Activated CD8-positive, alpha-beta T cell treated with anti-CD3 and anti-CD28 coated beads, Interleukin-2, amount 10 ng/mL, durations not matched to agents 7 days and 5 days (primary cell): ENCODE data around the gene HMCN1. TPM values are rescaled to one million over a fixed set of nuclear protein-coding genes. Genes with fewer than 3 reads are reported as not detected.

Experiments
- ATAC-seq: fragments of 150-1000 bp; cut with Tn5 transposase; one replicate; pipeline ENCODE4 v1.10.0; 2021; ENCODE audit warnings: moderate library complexity
- CTCF ChIA-PET: fragments of 350-600 bp; sonication (Branson Sonifier 250); formaldehyde crosslinking; loops from one replicate; lab custom pipeline; 2021; ENCODE audit warnings: antibody characterized with exemption; lab: Charles Lee
- POLR2A ChIA-PET: fragments of 350-600 bp; sonication (Branson Sonifier 250); formaldehyde crosslinking; loops from one replicate; lab custom pipeline; 2021; ENCODE audit warnings: antibody characterized with exemption; lab: Charles Lee
- DNase-seq: peaks from one replicate; pipeline ENCODE4 v3.0.0-alpha.2; 2020
- H3K27ac Mint-ChIP-seq: one replicate; pipeline ENCODE4 v1.8.0; 2021; ENCODE audit warnings: mild to moderate bottlenecking, mixed read lengths
- H3K27me3 Mint-ChIP-seq: one replicate; pipeline ENCODE4 v1.8.0; 2021; ENCODE audit warnings: low read depth, mixed read lengths
- H3K36me3 Mint-ChIP-seq: one replicate; pipeline ENCODE4 v1.8.0; 2021; ENCODE audit warnings: low read depth, mixed read lengths
- H3K4me1 Mint-ChIP-seq: one replicate; pipeline ENCODE4 v1.8.0; 2021; ENCODE audit warnings: low read depth, mixed read lengths
- H3K4me3 Mint-ChIP-seq: one replicate; pipeline ENCODE4 v1.8.0; 2021; ENCODE audit warnings: mild to moderate bottlenecking, mixed read lengths
- H3K9me3 Mint-ChIP-seq: one replicate; pipeline ENCODE4 v1.8.0; 2022; ENCODE audit warnings: mixed read lengths; ENCODE audit not compliant: insufficient read depth
- total RNA-seq, 2 experiments: library from RNA; stranded (reverse); gene quantifications; one replicate each; pipeline ENCODE4 v1.2.3, GENCODE V29; 2021

Gene HMCN1
- total RNA-seq, 2 experiments from 2014 or later: 0.05 to 0.18 TPM

- CTCF ChIA-PET: no interaction called here
- no peak for ATAC-seq
These were observed 384.5 kb downstream of the HMCN1 start for GRCh38 chr1:186118724-186119123.

GRCh38 chr1:186122837-186123236 lies 388.6 kb downstream of the HMCN1 start:
- no peaks in the 10 kb centered on the region for H3K9me3 Mint-ChIP-seq
- no peak overlapping the region for H3K4me3 Mint-ChIP-seq
- peaks cover 2% of the 10 kb centered on the region for H3K27me3 Mint-ChIP-seq
- DNase-seq: no peak
- no peaks in the 10 kb centered on the region for H3K4me1 Mint-ChIP-seq
- ATAC-seq: no peak
- POLR2A ChIA-PET: no interaction called here
- H3K36me3 Mint-ChIP-seq: no peaks in the 10 kb centered on the region
- CTCF ChIA-PET: no interaction called here
- H3K27ac Mint-ChIP-seq: no peak overlapping the region

More at GRCh38 chr1:186118724-186119123, 384.5 kb downstream of the HMCN1 start:
- H3K27me3 Mint-ChIP-seq: no peaks in the 10 kb centered on the region
- no peaks in the 10 kb centered on the region for H3K9me3 Mint-ChIP-seq
- no peak overlapping the region for H3K27ac Mint-ChIP-seq
- DNase-seq: no peak
- H3K4me1 Mint-ChIP-seq: no peaks in the 10 kb centered on the region
- H3K36me3 Mint-ChIP-seq: no peaks in the 10 kb centered on the region
- H3K4me3 Mint-ChIP-seq: no peak overlapping the region
- POLR2A ChIA-PET: no interaction called here

GRCh38 chr1:186125035-186125434 lies 390.8 kb downstream of the HMCN1 start:
- H3K9me3 Mint-ChIP-seq: no peaks in the 10 kb centered on the region
- no peaks in the 10 kb centered on the region for H3K36me3 Mint-ChIP-seq
- H3K4me3 Mint-ChIP-seq: no peak overlapping the region
- no peak for ATAC-seq
- peaks cover 2% of the 10 kb centered on the region for H3K27me3 Mint-ChIP-seq
- no peak overlapping the region for H3K27ac Mint-ChIP-seq
- ChIA-PET CTCF (no interaction called here), POLR2A (no interaction called here)
- no peaks in the 10 kb centered on the region for H3K4me1 Mint-ChIP-seq
- no peak for DNase-seq

GRCh38 chr1:186125511-186125910 lies 391.3 kb downstream of the HMCN1 start:
- ATAC-seq (no peak), DNase-seq (no peak)
- no peaks in the 10 kb centered on the region for H3K36me3 Mint-ChIP-seq
- H3K9me3 Mint-ChIP-seq: no peaks in the 10 kb centered on the region
- H3K4me1 Mint-ChIP-seq: no peaks in the 10 kb centered on the region
- no peak overlapping the region for H3K4me3 Mint-ChIP-seq
- ChIA-PET CTCF (no interaction called here), POLR2A (no interaction called here)
- no peak overlapping the region for H3K27ac Mint-ChIP-seq
- H3K27me3 Mint-ChIP-seq: peaks cover 2% of the 10 kb centered on the region

- Mint-ChIP-seq H3K9me3 (no peaks in the 10 kb centered on the region), H3K36me3 (no peaks in the 10 kb centered on the region), H3K4me1 (no peaks in the 10 kb centered on the region), H3K27me3 (peaks cover 4% of the 10 kb centered on the region), H3K27ac (no peak overlapping the region), H3K4me3 (no peak overlapping the region)
- ChIA-PET POLR2A (no interaction called here), CTCF (no interaction called here)
- ATAC-seq: no peak
- no peak for DNase-seq
These were observed 395.6 kb downstream of the HMCN1 start for GRCh38 chr1:186129758-186130157.

GRCh38 chr1:186139115-186139514 lies 404.9 kb downstream of the HMCN1 start:
- POLR2A ChIA-PET: no interaction called here
- H3K9me3 Mint-ChIP-seq: no peaks in the 10 kb centered on the region
- H3K27ac Mint-ChIP-seq: no peak overlapping the region
- no peaks in the 10 kb centered on the region for H3K4me1 Mint-ChIP-seq
- ATAC-seq (no peak), DNase-seq (no peak)
- H3K27me3 Mint-ChIP-seq: no peaks in the 10 kb centered on the region
- CTCF ChIA-PET: no interaction called here
- no peaks in the 10 kb centered on the region for H3K36me3 Mint-ChIP-seq
- no peak overlapping the region for H3K4me3 Mint-ChIP-seq

GRCh38 chr1:186139701-186140100 lies 405.5 kb downstream of the HMCN1 start:
- ChIA-PET POLR2A (no interaction called here), CTCF (no interaction called here)
- Mint-ChIP-seq H3K36me3 (no peaks in the 10 kb centered on the region), H3K27ac (no peak overlapping the region), H3K4me3 (no peak overlapping the region), H3K27me3 (no peaks in the 10 kb centered on the region), H3K9me3 (no peaks in the 10 kb centered on the region), H3K4me1 (no peaks in the 10 kb centered on the region)
- DNase-seq (no peak), ATAC-seq (no peak)

GRCh38 chr1:186142159-186142558 lies 408.0 kb downstream of the HMCN1 start:
- Mint-ChIP-seq H3K27me3 (no peaks in the 10 kb centered on the region), H3K36me3 (no peaks in the 10 kb centered on the region), H3K9me3 (no peaks in the 10 kb centered on the region), H3K4me1 (no peaks in the 10 kb centered on the region), H3K27ac (no peak overlapping the region), H3K4me3 (no peak overlapping the region)
- ChIA-PET CTCF (no interaction called here), POLR2A (no interaction called here)
- ATAC-seq (no peak), DNase-seq (no peak)

GRCh38 chr1:186142916-186143315 lies 408.7 kb downstream of the HMCN1 start:
- Mint-ChIP-seq H3K4me3 (no peak overlapping the region), H3K27ac (no peak overlapping the region), H3K36me3 (no peaks in the 10 kb centered on the region), H3K9me3 (no peaks in the 10 kb centered on the region), H3K4me1 (no peaks in the 10 kb centered on the region), H3K27me3 (no peaks in the 10 kb centered on the region)
- ATAC-seq: no peak
- ChIA-PET POLR2A (no interaction called here), CTCF (interaction anchor here (1.2 kb wide), 1 partner anchor 13 kb away, joined by 5 read pairs; no protein-coding TSS in a partner anchor)
- no peak for DNase-seq

GRCh38 chr1:186143481-186143880 lies 409.3 kb downstream of the HMCN1 start:
- POLR2A ChIA-PET: no interaction called here
- Mint-ChIP-seq H3K4me1 (no peaks in the 10 kb centered on the region), H3K27me3 (no peaks in the 10 kb centered on the region), H3K36me3 (no peaks in the 10 kb centered on the region), H3K9me3 (no peaks in the 10 kb centered on the region), H3K4me3 (no peak overlapping the region), H3K27ac (no peak overlapping the region)
- no peak for DNase-seq
- CTCF ChIA-PET: interaction anchor here (1.2 kb wide), 1 partner anchor 12 kb away, joined by 5 read pairs; no protein-coding TSS in a partner anchor
- no peak for ATAC-seq

GRCh38 chr1:186144505-186144904 lies 410.3 kb downstream of the HMCN1 start:
- ChIA-PET POLR2A (no interaction called here), CTCF (no interaction called here)
- no peak overlapping the region for H3K4me3 Mint-ChIP-seq
- ATAC-seq (no peak), DNase-seq (no peak)
- no peaks in the 10 kb centered on the region for H3K27me3 Mint-ChIP-seq
- H3K36me3 Mint-ChIP-seq: no peaks in the 10 kb centered on the region
- no peaks in the 10 kb centered on the region for H3K9me3 Mint-ChIP-seq
- H3K4me1 Mint-ChIP-seq: no peaks in the 10 kb centered on the region
- no peak overlapping the region for H3K27ac Mint-ChIP-seq

- Mint-ChIP-seq H3K27me3 (no peaks in the 10 kb centered on the region), H3K9me3 (no peaks in the 10 kb centered on the region), H3K27ac (no peak overlapping the region), H3K4me1 (no peaks in the 10 kb centered on the region), H3K4me3 (no peak overlapping the region), H3K36me3 (no peaks in the 10 kb centered on the region)
- POLR2A ChIA-PET: no interaction called here
- CTCF ChIA-PET: interaction anchor here (1.5 kb wide), 1 partner anchor 9 kb away, joined by 3 read pairs; no protein-coding TSS in a partner anchor
- no peak for ATAC-seq
- DNase-seq: no peak
These were observed 412.8 kb downstream of the HMCN1 start for GRCh38 chr1:186146974-186147373.

- POLR2A ChIA-PET: no interaction called here
- Mint-ChIP-seq H3K9me3 (no peaks in the 10 kb centered on the region), H3K27me3 (no peaks in the 10 kb centered on the region), H3K36me3 (no peaks in the 10 kb centered on the region), H3K4me3 (no peak overlapping the region), H3K4me1 (no peaks in the 10 kb centered on the region), H3K27ac (no peak overlapping the region)
- ATAC-seq (no peak), DNase-seq (no peak)
- CTCF ChIA-PET: interaction anchor here (1.1 kb wide), 1 partner anchor 21 kb away, joined by 4 read pairs; no protein-coding TSS in a partner anchor
These were observed 415.4 kb downstream of the HMCN1 start for GRCh38 chr1:186149591-186149990.
